Sigmoid colon (tissue), 7 donors: ENCODE measurements around the gene SCPEP1. TPM values are rescaled to one million over a fixed set of nuclear protein-coding genes. Genes with fewer than 3 reads are reported as not detected.

Experiments
- DNase-seq: peaks from one replicate; pipeline ENCODE4 v3.0.0-alpha.2; 2019
- H3K27ac ChIP-seq, 4 donors: fragments of 200-600 bp; sonication (generic); one replicate each; pipeline ENCODE4 v1.5.1; 2016 to 2019; ENCODE audit warnings: mild to moderate bottlenecking in 1 of 4
- H3K27me3 ChIP-seq, 3 donors: fragments of 200-600 bp; sonication (generic); one replicate each; pipeline ENCODE4 v1.5.1; 2019; ENCODE audit warnings: mild to moderate bottlenecking in 1 of 3
- H3K36me3 ChIP-seq, 4 donors: fragments of 200-600 bp; sonication (generic); one replicate each; pipeline ENCODE4 v1.5.1; 2016 to 2019
- H3K4me1 ChIP-seq, 4 donors: fragments of 200-600 bp; sonication (generic); one replicate each; pipeline ENCODE4 v1.5.1; 2017 to 2019
- H3K4me3 ChIP-seq, 4 donors: fragments of 200-600 bp; sonication (generic); one replicate each; pipeline ENCODE4 v1.5.1; 2017 to 2019; ENCODE audit warnings: mild to moderate bottlenecking in 2 of 4, moderate library complexity in 1 of 4
- H3K9me3 ChIP-seq, 4 donors: fragments of 200-600 bp in 3 of 4; sonication (generic) in 3 of 4; one replicate each; pipeline versions ENCODE4 v1.5.1 to v1.6.1; 2013 to 2019
- CTCF ChIP-seq, 4 experiments: fragments of 450-650 bp in 3 of 4; fragments of 200-600 bp in 1 of 4; IDR thresholded peaks; one replicate each; pipeline ENCODE4 v1.5.1; 2016 to 2019; ENCODE audit warnings: antibody characterized with exemption in 4 of 4, mild to moderate bottlenecking in 3 of 4, moderate library complexity in 2 of 4
- EP300 ChIP-seq, 4 donors: sonication (generic); formaldehyde crosslinking; IDR thresholded peaks; one replicate each; pipeline ENCODE4 v1.6.1; 2017; ENCODE audit warnings: antibody characterized with exemption in 4 of 4
- POLR2A ChIP-seq, 2 donors: fragments of 450-650 bp; IDR thresholded peaks; one replicate each; pipeline ENCODE4 v1.6.1; 2016; ENCODE audit warnings: antibody characterized with exemption in 2 of 2, mild to moderate bottlenecking in 2 of 2, moderate library complexity in 2 of 2
- POLR2AphosphoS5 ChIP-seq, 4 donors: sonication (generic); formaldehyde crosslinking; IDR thresholded peaks; one replicate each; pipeline ENCODE4 v1.6.1; 2017; ENCODE audit warnings: antibody characterized with exemption in 4 of 4
- WGBS, 2 donors: extraction: QIAGEN DNeasy Blood & Tissue Kit; methylation state at CpG; one replicate each; pipeline ENCODE4 v1.1.7; 2013; 5-methylcytosine and 5-hydroxymethylcytosine counted together
- intact Hi-C: fragments of 100-400 bp; cut with DNase I; formaldehyde crosslinking; loops from one replicate; pipeline ENCODE4 v1.15.1; 2023
- polyA plus RNA-seq, 3 donors: library from polyadenylated mRNA; stranded (reverse); fragments of 200-250 nt; gene quantifications; one replicate each; pipeline ENCODE4 v1.2.3, GENCODE V29; 2013
- total RNA-seq, 4 donors: library from RNA; depleted of rRNA; stranded (reverse); fragments of >200 nt; gene quantifications; one replicate each; pipeline ENCODE4 v1.1.0, GENCODE V29; 2016
- donor health status: healthy with polysubstance abuse.
- donor health status: Bipolar disorder and iron deficiency.
- donor health status: healthy.

Gene SCPEP1
- total and polyA plus RNA-seq, 7 donors = 19.8 to 141 (median 77.8) TPM

GRCh38 chr17:57044976-57045867 lies 67.3 kb downstream of the SCPEP1 start:
- H3K36me3 ChIP-seq = no peaks in the 10 kb centered on the region
- peaks cover 0 to 16% (median 13%) of the 10 kb centered on the region in 4 donors for H3K4me1 ChIP-seq
- H3K27me3 ChIP-seq = peaks cover 0 to 23% (median 0%) of the 10 kb centered on the region in 3 donors
- no peaks in the 10 kb centered on the region for H3K9me3 ChIP-seq
- TF ChIP-seq POLR2AphosphoS5 (IDR thresholded peaks at IDR 0.05) = no peak
- TF ChIP-seq CTCF (IDR thresholded peaks at IDR 0.05) = no peak
- no peak for TF ChIP-seq EP300 (IDR thresholded peaks at IDR 0.05)
- no peak for TF ChIP-seq POLR2A (IDR thresholded peaks at IDR 0.05)
- H3K4me3 ChIP-seq = peak overlapping the region; percentile 27 to 47 (median 43)
- no peak for DNase-seq
- H3K27ac ChIP-seq = peak overlapping the region in 1 of 4 donors; percentile 29
- intact Hi-C loops = no loop called here
- 35 to 71% methylated on average over 49 of the region's 49 CpGs for WGBS, 2 donors

GRCh38 chr17:57045868-57046704 lies 68.2 kb downstream of the SCPEP1 start:
- peak overlapping the region in 1 of 4 donors; percentile 29 for H3K27ac ChIP-seq
- TF ChIP-seq POLR2AphosphoS5 (IDR thresholded peaks at IDR 0.05) (no peak), EP300 (IDR thresholded peaks at IDR 0.05) (no peak), CTCF (IDR thresholded peaks at IDR 0.05) (no peak), POLR2A (IDR thresholded peaks at IDR 0.05) (no peak)
- intact Hi-C loops = no loop called here
- H3K9me3 ChIP-seq = no peaks in the 10 kb centered on the region
- H3K36me3 ChIP-seq = no peaks in the 10 kb centered on the region
- H3K4me3 ChIP-seq = peak overlapping the region; percentile 27 to 47 (median 43)
- H3K4me1 ChIP-seq = peaks cover 0 to 16% (median 13%) of the 10 kb centered on the region in 4 donors
- 36 to 77% methylated on average over 69 of the region's 69 CpGs for WGBS, 2 donors
- DNase-seq = peak; percentile 67
- H3K27me3 ChIP-seq = peaks cover 0 to 23% (median 0%) of the 10 kb centered on the region in 3 donors

GRCh38 chr17:57046749-57047148 lies 68.8 kb downstream of the SCPEP1 start:
- 75 to 88% methylated on average over 18 of the region's 18 CpGs for WGBS, 2 donors
- TF ChIP-seq POLR2A (IDR thresholded peaks at IDR 0.05) (no peak), POLR2AphosphoS5 (IDR thresholded peaks at IDR 0.05) (no peak), CTCF (IDR thresholded peaks at IDR 0.05) (no peak), EP300 (IDR thresholded peaks at IDR 0.05) (no peak)
- intact Hi-C loops = no loop called here

GRCh38 chr17:57048096-57048495 lies 70.2 kb downstream of the SCPEP1 start:
- no peak for DNase-seq
- Histone ChIP-seq H3K27me3 (peaks cover 0 to 23% (median 0%) of the 10 kb centered on the region in 3 donors), H3K9me3 (no peaks in the 10 kb centered on the region), H3K4me1 (peaks cover 0 to 28% (median 17%) of the 10 kb centered on the region in 4 donors), H3K36me3 (no peaks in the 10 kb centered on the region), H3K27ac (no peak overlapping the region), H3K4me3 (no peak overlapping the region)
- intact Hi-C loops = no loop called here
- TF ChIP-seq EP300 (IDR thresholded peaks at IDR 0.05) (no peak), CTCF (IDR thresholded peaks at IDR 0.05) (no peak), POLR2A (IDR thresholded peaks at IDR 0.05) (no peak), POLR2AphosphoS5 (IDR thresholded peaks at IDR 0.05) (no peak)
- WGBS, 2 donors = 90 to 99% methylated on average over 2 of the region's 2 CpGs

More at GRCh38 chr17:57046749-57047148, 68.8 kb downstream of the SCPEP1 start:
- Histone ChIP-seq H3K4me3 (peak overlapping the region in 2 of 4 donors; percentile 47), H3K27ac (peak overlapping the region in 1 of 4 donors; percentile 29), H3K36me3 (no peaks in the 10 kb centered on the region), H3K4me1 (peaks cover 0 to 21% (median 14%) of the 10 kb centered on the region in 4 donors), H3K9me3 (no peaks in the 10 kb centered on the region), H3K27me3 (peaks cover 0 to 23% (median 0%) of the 10 kb centered on the region in 3 donors)
- no peak for DNase-seq
